NCI-H345 treated with DMSO at 0.1 percent for 48 hours (cell line): Measurements from ENCODE around the gene DYNC1I1.

Experiments used
- DNase-seq: peaks from one replicate; lab custom pipeline; 2025; ENCODE audit not compliant: unreplicated experiment; lab: John Stamatoyannopoulos, UW

DYNC1I1 gene

GRCh38 chr7:95788884-95789283, 16.5 kb downstream of the DYNC1I1 start:
- no peak for DNase-seq

DNA sequence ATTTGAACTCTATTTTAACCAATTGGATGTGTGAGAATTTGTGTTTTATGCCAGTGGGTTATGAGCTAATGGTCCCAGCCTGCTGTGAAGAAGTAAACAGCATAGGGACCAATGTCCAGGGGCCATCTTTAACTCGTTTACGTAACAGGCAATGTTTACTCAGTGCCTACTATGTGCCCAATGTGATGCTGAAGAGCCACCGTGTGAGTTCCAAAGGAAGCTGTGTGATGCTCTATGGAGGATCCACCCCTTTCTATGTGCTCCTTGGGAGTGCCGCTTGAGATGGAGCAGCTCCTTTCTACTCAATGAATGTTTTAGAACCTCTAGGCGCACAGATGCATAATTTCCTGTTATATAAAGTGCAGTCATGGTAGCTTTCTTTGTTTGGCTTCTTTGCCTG, 21.3 kb downstream of the DYNC1I1 start:
- DNase-seq = no peak

DNA sequence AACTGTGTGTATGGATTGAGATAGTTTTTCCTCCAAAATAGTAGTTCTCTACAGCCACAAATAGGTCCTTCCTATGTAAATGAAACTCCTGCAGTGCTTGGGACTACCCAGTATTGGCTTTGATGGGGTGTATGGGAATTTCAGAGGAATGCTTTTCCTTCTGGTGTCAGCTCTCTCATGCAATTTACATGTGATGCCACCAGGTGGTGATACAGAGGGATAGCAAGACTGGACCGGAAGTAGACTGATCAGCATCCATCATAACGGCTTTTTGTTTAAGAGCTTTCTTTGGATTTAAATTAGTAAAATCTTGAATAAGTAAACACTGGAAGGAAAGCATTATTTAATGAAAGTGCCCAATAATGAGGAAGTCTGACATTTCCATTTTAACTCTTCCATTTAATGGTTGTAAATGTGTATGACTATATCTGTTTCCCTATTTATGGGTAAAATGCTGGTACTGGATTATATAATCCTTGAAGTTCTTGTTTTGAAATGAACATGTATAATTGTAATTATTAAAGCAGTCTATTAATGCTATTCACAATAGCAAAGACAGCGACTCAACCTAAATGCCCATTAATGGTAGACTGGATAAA, 22.7 kb downstream of the DYNC1I1 start:
- no peak for DNase-seq

- no peak for DNase-seq
Measured at GRCh38 chr7:95796617-95797016, 24.3 kb downstream of the DYNC1I1 start.

GRCh38 chr7:95798401-95798930, 26.1 kb downstream of the DYNC1I1 start:
- DNase-seq = peak; percentile 77

DNA sequence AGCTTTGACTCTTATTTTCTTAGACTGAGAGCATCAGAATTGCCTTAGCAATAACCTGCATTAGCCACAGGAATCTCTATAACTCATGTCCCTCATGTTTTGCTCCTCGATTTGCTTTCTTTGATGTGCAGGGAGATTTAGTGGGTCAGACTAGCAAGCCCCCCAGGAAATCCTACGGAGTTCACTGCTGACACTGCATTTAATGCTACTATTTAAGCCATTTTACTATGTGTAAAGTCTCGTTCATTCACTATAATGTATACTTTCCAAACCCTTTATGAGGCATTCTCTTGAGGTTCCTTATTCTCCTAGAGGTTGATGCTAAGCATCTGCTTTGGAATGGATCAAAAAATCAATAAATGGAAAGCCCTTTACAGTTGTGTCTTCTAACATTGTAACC, 28.4 kb downstream of the DYNC1I1 start:
- DNase-seq = no peak

- DNase-seq = no peak
Measured at GRCh38 chr7:95802270-95802669, 29.9 kb downstream of the DYNC1I1 start.

- no peak for DNase-seq
Measured at GRCh38 chr7:95804052-95804451, 31.7 kb downstream of the DYNC1I1 start.

DNA sequence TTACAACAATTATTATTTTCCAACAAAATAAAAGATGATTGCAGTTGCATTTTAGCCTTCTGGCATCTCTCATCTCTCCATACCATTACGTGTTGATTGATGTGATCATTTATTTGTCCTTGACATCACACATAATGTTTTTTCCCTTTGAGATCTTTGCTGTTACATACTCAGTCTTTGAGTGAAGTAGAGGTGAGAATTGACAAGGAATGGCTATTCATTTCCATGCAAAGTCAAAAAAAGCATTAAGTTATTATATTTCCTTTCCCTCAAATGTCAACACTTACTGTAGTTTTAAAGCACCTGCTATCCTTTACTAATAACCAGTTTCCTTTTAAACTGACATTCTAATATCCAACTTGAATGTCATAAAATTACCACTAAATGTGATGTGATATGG, 33.6 kb downstream of the DYNC1I1 start:
- no peak for DNase-seq

DNA sequence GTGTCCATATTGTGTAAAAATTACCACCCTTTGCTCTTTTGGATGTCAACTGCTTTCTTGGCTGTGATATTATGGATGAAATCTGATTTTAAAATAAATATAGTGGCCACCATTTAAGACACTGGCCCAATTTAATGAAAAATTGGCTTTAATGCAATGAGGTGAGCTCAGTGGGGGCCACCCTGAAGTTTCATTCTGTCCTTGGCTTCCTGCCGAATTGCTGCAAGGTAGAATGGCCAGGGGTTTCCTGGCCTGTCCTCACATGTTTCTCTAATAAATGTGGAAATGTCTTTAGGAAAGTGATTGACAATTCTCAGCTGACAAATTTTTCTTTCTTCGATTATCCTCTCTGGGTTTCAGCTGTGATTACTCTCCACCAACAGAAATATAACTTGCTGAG, 36.0 kb downstream of the DYNC1I1 start:
- DNase-seq = no peak

DNA sequence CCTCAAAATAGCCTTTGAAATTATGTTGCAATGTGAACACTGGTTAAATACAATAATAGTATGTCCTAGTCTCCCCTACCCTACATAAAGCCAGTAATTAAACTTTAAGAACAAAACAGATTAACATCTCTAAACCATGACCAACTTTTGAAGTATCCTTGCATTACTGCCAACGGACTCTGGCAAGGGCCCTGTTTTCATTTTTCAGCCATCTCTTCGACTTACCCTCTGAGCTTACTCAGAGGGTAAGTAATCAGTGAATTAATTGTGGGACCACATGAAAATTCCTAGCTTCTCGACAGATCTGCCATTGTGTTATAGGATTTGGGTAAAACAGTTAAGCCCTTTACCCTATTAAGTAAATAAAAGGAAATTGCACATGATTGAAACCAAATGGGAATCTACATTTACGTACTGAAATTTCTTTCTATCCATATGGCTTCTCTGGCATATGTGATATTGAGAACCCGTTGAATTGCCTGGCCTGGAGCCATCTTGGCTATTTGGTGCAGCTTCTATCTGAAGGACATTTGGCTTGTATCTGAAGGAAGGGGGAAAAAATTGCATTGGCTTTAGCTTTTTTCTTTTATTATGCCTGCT, 39.6 kb downstream of the DYNC1I1 start:
- no peak for DNase-seq

GRCh38 chr7:95814721-95815120, 42.4 kb downstream of the DYNC1I1 start:
- DNase-seq = no peak

GRCh38 chr7:95817866-95818640, 45.7 kb downstream of the DYNC1I1 start:
- no peak for DNase-seq

DNA sequence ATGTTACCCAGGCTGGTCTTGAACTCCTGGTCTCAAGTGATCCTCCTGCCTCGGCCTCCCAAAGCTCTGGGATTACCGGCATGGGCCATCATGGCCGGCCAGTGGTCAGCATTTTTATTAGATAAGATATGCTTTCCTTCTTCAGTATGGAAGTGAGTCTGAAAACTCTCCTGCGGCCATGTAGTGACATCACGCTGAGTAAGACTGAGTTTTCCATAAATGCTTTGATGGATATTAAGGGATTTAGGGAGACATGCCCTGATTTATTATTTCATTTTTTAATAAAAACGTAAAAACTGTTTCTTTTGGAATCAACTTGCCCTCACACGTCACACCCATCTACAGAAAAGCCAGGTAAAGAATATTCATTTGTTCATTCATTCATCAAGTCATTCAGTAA, 48.4 kb downstream of the DYNC1I1 start:
- DNase-seq = no peak

GRCh38 chr7:95822717-95823116, 50.4 kb downstream of the DYNC1I1 start:
- no peak for DNase-seq

GRCh38 chr7:95824616-95825015, 52.3 kb downstream of the DYNC1I1 start:
- no peak for DNase-seq

DNA sequence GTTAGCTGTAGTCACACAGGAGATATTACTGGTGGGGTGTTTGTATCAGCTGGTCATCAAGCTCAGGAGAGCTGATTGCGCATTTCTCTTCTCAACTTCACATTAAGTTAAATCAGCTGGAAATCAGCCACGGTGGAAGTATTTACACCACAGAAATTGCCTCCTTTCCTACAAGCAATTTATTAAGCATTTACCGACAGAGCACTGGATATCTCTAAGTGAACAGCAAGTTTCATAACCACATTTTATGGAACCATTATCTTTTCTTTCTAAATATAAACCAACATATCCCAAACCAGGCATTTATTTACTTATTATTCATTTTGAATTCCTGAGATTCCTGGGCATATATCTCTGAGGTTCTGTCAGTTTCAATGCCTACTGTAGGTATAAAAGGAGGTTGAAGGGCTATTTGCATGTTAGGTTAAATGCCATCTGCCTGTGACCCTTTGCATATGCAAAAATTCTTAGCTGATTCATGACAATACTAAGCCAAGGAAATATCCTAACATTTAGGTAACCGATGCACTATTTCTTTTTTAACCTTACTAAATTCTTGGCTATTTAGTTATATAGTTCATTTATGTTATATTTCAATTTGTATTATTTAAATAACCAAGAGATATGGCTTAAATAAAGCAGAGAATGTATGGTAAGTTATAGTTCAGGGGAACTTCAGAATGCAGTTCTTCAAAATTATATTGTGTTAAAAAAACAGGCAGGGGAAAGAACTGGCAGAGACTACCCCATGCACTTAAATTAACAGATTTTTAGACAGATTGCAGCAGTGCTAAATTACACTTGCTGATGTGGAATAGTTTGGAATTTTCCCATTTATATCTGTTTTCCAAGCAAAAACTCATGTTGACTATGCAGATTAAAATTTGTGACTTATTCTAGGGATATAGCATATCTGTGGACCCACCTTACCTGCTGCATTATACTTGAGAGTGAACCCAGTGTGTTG, 56.8 kb downstream of the DYNC1I1 start:
- DNase-seq = no peak

DNA sequence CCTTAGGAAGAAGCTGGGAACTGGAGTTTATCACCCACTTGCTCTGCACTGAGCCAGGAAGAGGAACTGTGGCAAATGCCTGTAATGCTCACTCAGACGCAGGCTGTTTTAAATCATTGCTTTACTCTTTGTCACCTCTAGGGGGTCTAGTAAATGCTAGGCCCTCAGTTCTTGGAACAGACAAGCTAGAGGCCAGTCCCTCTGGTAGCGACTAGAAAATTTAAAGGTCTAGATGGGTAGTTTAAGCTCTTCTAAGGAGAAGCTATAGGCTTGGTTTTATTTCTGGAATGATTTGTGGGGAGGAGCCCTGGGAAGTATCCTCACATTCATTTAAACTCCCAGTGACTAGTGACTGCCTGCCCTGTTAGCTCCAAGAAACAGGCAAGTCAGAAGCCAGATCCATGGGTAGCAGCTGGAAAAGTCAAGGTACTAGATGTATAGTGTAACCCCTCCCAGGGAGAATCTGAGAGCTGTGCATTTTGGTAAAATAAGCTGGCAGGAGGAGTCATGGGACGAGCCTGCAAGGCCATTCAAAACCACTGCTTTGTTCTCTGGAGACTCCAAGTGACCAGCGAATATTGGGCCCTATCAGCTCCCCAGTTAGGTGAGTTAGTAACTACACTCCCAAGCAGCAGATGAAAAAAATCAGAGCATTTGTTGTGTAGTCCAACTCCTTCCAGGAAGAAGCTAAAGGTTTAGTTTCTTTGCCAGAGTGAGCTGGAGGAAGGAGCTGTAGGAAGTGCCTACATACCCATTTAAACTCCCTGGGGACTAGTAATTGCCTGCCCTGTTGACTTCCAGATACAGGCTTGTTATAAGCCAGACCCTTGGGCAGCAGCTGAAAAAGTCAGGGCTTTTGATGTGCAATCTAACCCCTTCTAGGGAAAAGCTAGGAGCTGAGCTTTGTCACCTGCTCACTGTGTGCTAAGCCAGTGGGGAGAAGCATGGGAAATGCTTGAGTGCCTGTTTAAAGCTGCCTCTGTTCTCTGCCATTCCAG, 68.9 kb downstream of the DYNC1I1 start:
- DNase-seq = no peak

- no peak for DNase-seq
Measured at GRCh38 chr7:95843286-95843685, 70.9 kb downstream of the DYNC1I1 start.

- no peak for DNase-seq
Measured at GRCh38 chr7:95845007-95845406, 72.7 kb downstream of the DYNC1I1 start.
